Caco-2 (cell line): ENCODE data around the gene MTA1. TPM values are rescaled to one million over a fixed set of nuclear protein-coding genes. Genes with fewer than 3 reads are reported as not detected.

ENCODE experiments used
- BruUV-seq: library from RNA; stranded (reverse); fragments of 400-500 nt; replicated peaks from 2 replicates; lab custom pipeline; 2021; lab: Mats Ljungman, UMichigan
- CTCF ChIA-PET: fragments of 300-600 bp; sonication (Branson Sonifier 250); formaldehyde crosslinking; loops from one replicate; lab custom pipeline; 2022; ENCODE audit warnings: antibody characterized with exemption; lab: Charles Lee
- POLR2A ChIA-PET: fragments of 300-600 bp; sonication (Branson Sonifier 250); formaldehyde crosslinking; loops from one replicate; lab custom pipeline; 2022; ENCODE audit warnings: antibody characterized with exemption; lab: Charles Lee
- DNase-seq, 2 experiments: peaks; one replicate each; pipeline versions ENCODE4 v3.0.0 to v3.0.0-alpha.2; 2020 to 2022
- H3K27me3 ChIP-seq: replicated peaks from 2 replicates; pipeline ENCODE4 v1.6.0; 2011; ENCODE audit warnings: low read length; ENCODE audit not compliant: control insufficient read depth, insufficient read depth
- H3K36me3 ChIP-seq: 2 replicates; pipeline ENCODE4 v1.5.1; 2011; ENCODE audit warnings: low read length; ENCODE audit not compliant: control insufficient read depth, insufficient read depth
- H3K4me1 ChIP-seq: fragments of 250-450 bp; sonication (Bioruptor Pico); 2 replicates; pipeline ENCODE4 v1.5.1; 2020; ENCODE audit warnings: mild to moderate bottlenecking
- H3K4me3 ChIP-seq: 2 replicates; pipeline ENCODE4 v1.5.1; 2011; ENCODE audit warnings: low read depth, mild to moderate bottlenecking, control low read depth, low read length
- H3K9me3 ChIP-seq: fragments of 250-450 bp; sonication (Bioruptor Pico); 2 replicates; pipeline ENCODE4 v1.5.1; 2020; ENCODE audit warnings: mild to moderate bottlenecking, moderate library complexity
- H3K27ac Mint-ChIP-seq: one replicate; pipeline ENCODE4 v1.8.0; 2022; ENCODE audit warnings: mixed read lengths; ENCODE audit not compliant: unreplicated experiment
- H3K27me3 Mint-ChIP-seq: one replicate; pipeline ENCODE4 v1.8.0; 2022; ENCODE audit warnings: mixed read lengths; ENCODE audit not compliant: insufficient read depth, unreplicated experiment
- H3K36me3 Mint-ChIP-seq: one replicate; pipeline ENCODE4 v1.8.0; 2022; ENCODE audit warnings: mild to moderate bottlenecking, mixed read lengths; ENCODE audit not compliant: insufficient read depth, unreplicated experiment
- H3K4me1 Mint-ChIP-seq: one replicate; pipeline ENCODE4 v1.8.0; 2022; ENCODE audit warnings: low read depth, mixed read lengths; ENCODE audit not compliant: unreplicated experiment
- H3K4me3 Mint-ChIP-seq: one replicate; pipeline ENCODE4 v1.8.0; 2022; ENCODE audit warnings: mild to moderate bottlenecking, moderate library complexity, mixed read lengths; ENCODE audit not compliant: unreplicated experiment
- H3K9me3 Mint-ChIP-seq: one replicate; pipeline ENCODE4 v1.8.0; 2022; ENCODE audit warnings: mixed read lengths; ENCODE audit not compliant: unreplicated experiment
- intact Hi-C: fragments of 100-400 bp; cut with micrococcal nuclease; formaldehyde crosslinking; loops from one replicate; pipeline ENCODE4 v1.10.0; 2022; ENCODE audit not compliant: unreplicated experiment
- total RNA-seq: library from RNA; stranded (reverse); gene quantifications from 2 replicates; pipeline ENCODE4 v1.2.3, GENCODE V29; 2022
- TF ChIP-seq, protein P1 (sequence below), 2 experiments: fragments of 200-600 bp in 1 of 2; IDR thresholded peaks; 1 replicate in 1 of 2; 2 replicates in 1 of 2; pipeline versions ENCODE4 v1.5.1 to v1.8.0; 2011 to 2022; ENCODE audit warnings: antibody characterized with exemption in 1 of 2, control low read depth in 1 of 2, inconsistent platforms in 1 of 2, low read depth in 1 of 2, low read length in 1 of 2, mild to moderate bottlenecking in 1 of 2, moderate library complexity in 1 of 2; ENCODE audit not compliant: insufficient read depth in 1 of 2, severe bottlenecking in 1 of 2, unreplicated experiment in 1 of 2

MTA1 gene
- total RNA-seq, 1 experiment from 2014 or later: 167 TPM

DNA sequence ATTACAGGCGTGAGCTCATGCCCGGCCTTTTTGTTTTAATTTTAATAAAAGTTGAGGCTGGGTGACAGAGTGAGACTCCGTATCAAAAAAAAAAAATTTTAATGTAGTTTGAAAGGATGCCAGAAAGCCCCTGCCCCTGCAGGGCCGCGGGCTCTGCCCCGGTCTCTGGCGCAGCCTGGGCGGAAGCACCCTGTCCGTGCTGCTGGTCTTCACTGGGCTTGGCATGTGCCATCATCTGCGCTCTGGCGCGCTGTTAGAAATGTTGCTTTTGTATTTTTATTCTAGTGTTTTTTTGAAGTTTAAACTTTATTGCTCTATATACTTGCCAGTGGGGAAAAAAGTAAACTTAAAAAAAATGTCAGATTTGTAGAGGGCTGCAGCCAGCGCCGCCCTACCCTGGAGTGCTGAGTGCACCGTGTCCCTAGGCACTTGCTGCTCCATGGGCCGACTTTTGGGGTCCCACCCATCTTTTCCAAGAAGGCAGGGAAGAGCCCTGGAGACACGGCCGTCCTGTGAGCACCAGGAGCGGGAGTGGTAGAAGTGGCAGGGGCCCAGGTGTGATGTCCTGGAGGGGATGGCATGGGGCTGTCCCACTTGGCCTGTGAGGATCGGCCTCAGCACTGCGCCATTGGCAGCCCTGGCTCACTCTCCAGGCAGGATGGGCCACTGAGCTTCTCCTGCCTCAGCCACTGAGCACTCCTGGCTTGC is 4.0 kb downstream of the MTA1 start:
- Mint-ChIP-seq H3K9me3 (no peaks in the 10 kb centered on the region), H3K36me3 (peaks cover 49% of the 10 kb centered on the region), H3K4me3 (no peak overlapping the region), H3K4me1 (peaks cover 5% of the 10 kb centered on the region), H3K27me3 (no peaks in the 10 kb centered on the region), H3K27ac (no peak overlapping the region)
- intact Hi-C loops: no loop called here
- Histone ChIP-seq H3K27me3 (no peaks in the 10 kb centered on the region), H3K4me3 (no peak overlapping the region), H3K4me1 (peaks cover 14% of the 10 kb centered on the region), H3K36me3 (peaks cover 2% of the 10 kb centered on the region), H3K9me3 (no peaks in the 10 kb centered on the region)
- CTCF ChIA-PET: no interaction called here
- DNase-seq: no peak
- POLR2A ChIA-PET: no interaction called here
- BruUV-seq: no TSS peak
- TF ChIP-seq, protein P1, sequence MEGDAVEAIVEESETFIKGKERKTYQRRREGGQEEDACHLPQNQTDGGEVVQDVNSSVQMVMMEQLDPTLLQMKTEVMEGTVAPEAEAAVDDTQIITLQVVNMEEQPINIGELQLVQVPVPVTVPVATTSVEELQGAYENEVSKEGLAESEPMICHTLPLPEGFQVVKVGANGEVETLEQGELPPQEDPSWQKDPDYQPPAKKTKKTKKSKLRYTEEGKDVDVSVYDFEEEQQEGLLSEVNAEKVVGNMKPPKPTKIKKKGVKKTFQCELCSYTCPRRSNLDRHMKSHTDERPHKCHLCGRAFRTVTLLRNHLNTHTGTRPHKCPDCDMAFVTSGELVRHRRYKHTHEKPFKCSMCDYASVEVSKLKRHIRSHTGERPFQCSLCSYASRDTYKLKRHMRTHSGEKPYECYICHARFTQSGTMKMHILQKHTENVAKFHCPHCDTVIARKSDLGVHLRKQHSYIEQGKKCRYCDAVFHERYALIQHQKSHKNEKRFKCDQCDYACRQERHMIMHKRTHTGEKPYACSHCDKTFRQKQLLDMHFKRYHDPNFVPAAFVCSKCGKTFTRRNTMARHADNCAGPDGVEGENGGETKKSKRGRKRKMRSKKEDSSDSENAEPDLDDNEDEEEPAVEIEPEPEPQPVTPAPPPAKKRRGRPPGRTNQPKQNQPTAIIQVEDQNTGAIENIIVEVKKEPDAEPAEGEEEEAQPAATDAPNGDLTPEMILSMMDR (IDR thresholded peaks at IDR 0.05; ENCODE audit: insufficient read depth in 1 of 2, low read depth in 1 of 2, low read length in 1 of 2, severe bottlenecking in 1 of 2, unreplicated experiment in 1 of 2): no peak

DNA sequence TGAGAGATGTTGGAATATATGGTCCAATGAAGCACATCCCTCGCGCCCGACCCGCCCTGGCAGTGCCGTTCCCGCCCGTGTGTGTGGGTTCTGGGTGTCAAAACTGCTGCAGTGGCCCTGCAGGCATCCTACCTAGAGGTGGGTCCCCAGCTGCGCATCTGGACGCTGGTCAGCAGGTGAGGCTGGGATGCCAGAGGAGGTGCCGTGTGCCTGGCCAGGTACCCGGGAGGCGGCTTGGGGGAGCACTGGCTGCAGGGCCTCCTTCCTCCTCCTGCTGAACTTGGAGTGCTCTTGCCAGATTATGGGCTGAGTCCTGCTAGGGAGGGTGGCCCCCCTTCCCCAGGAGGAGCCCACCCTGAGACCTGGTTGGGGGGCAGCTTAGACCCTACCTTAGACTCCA is 5.2 kb downstream of the MTA1 start:
- H3K27me3 ChIP-seq: no peaks in the 10 kb centered on the region
- DNase-seq: no peak
- no TSS peak for BruUV-seq
- intact Hi-C loops: no loop called here
- Mint-ChIP-seq H3K27ac (no peak overlapping the region), H3K4me3 (no peak overlapping the region), H3K4me1 (no peaks in the 10 kb centered on the region), H3K36me3 (peaks cover 57% of the 10 kb centered on the region), H3K27me3 (no peaks in the 10 kb centered on the region), H3K9me3 (no peaks in the 10 kb centered on the region)
- TF ChIP-seq, protein P1 (IDR thresholded peaks at IDR 0.05; ENCODE audit: insufficient read depth in 1 of 2, low read depth in 1 of 2, low read length in 1 of 2, severe bottlenecking in 1 of 2, unreplicated experiment in 1 of 2): no peak
- ChIA-PET CTCF (no interaction called here), POLR2A (no interaction called here)
- peaks cover 2% of the 10 kb centered on the region for H3K36me3 ChIP-seq
- H3K4me1 ChIP-seq: 0 out of 2 replicates have a peak, but pooled peaks cover 7% of the 10 kb centered on the region
- H3K4me3 ChIP-seq: no peak overlapping the region
- H3K9me3 ChIP-seq: no peaks in the 10 kb centered on the region

DNA sequence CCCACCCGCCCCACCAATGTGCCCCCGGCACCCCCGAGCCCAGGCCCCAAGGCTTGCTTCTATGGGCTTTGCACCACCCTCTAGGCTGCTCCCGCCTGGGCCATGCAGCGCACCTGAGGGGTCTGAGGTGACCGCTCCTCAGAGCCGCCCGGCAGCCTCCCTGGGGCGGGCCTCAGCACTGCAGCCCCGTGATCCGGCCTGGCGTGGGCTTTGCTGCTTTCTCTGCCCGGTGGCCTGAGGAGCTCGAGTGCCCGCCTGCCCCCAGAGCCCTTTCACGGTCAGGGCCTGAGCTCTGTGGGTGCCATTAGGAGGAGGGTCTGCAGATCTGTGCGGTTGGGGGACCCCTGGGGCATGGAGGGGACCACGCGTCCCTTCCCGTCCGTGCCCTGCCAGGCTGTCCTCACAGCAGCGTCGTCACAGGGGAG is 6.2 kb downstream of the MTA1 start:
- no peak overlapping the region for H3K4me3 ChIP-seq
- intact Hi-C loops: no loop called here
- POLR2A ChIA-PET: no interaction called here
- Mint-ChIP-seq H3K36me3 (peaks cover 63% of the 10 kb centered on the region), H3K4me3 (no peak overlapping the region), H3K27ac (no peak overlapping the region), H3K9me3 (no peaks in the 10 kb centered on the region), H3K4me1 (no peaks in the 10 kb centered on the region), H3K27me3 (no peaks in the 10 kb centered on the region)
- H3K36me3 ChIP-seq: peaks cover 2% of the 10 kb centered on the region
- H3K4me1 ChIP-seq: 0 out of 2 replicates have a peak, but pooled peaks cover 6% of the 10 kb centered on the region
- no peaks in the 10 kb centered on the region for H3K9me3 ChIP-seq
- CTCF ChIA-PET: no interaction called here
- no TSS peak for BruUV-seq
- DNase-seq: no peak
- TF ChIP-seq, protein P1 (IDR thresholded peaks at IDR 0.05; ENCODE audit: insufficient read depth in 1 of 2, low read depth in 1 of 2, low read length in 1 of 2, severe bottlenecking in 1 of 2, unreplicated experiment in 1 of 2): no peak
- H3K27me3 ChIP-seq: no peaks in the 10 kb centered on the region
